PC-9 (cell line): ENCODE measurements around the gene TRIO. TPM values are rescaled to one million over a fixed set of nuclear protein-coding genes. Genes with fewer than 3 reads are reported as not detected.

ENCODE experiments used
- BruUV-seq: library from RNA; stranded (reverse); fragments of 400-500 nt; replicated peaks from 2 replicates; lab custom pipeline; 2021; lab: Mats Ljungman, UMichigan
- CTCF ChIA-PET: fragments of 300-600 bp; sonication (Branson Sonifier 250); formaldehyde crosslinking; loops from one replicate; lab custom pipeline; 2022; ENCODE audit warnings: antibody characterized with exemption; lab: Charles Lee
- POLR2A ChIA-PET: fragments of 300-600 bp; sonication (Branson Sonifier 250); formaldehyde crosslinking; loops from one replicate; lab custom pipeline; 2022; ENCODE audit warnings: antibody characterized with exemption; ENCODE audit not compliant: unreplicated experiment; lab: Charles Lee
- DNase-seq, 2 experiments: peaks; one replicate each; pipeline versions ENCODE4 v3.0.0 to v3.0.0-alpha.2; 2015 to 2022; ENCODE audit warnings: mixed read lengths in 1 of 2
- H2AFZ ChIP-seq: fragments of 200-600 bp; sonication (generic); 2 replicates; pipeline ENCODE4 v1.8.1; 2017; ENCODE audit warnings: antibody characterized with exemption
- H3F3A ChIP-seq: fragments of 200-600 bp; sonication (generic); 2 replicates; pipeline ENCODE4 v1.8.1; 2017; ENCODE audit warnings: antibody characterized with exemption, mild to moderate bottlenecking, low read depth; ENCODE audit not compliant: insufficient read depth
- H3K27ac ChIP-seq: fragments of 200-600 bp; sonication (generic); 2 replicates; pipeline ENCODE4 v1.6.1; 2016; ENCODE audit warnings: mixed run types
- H3K27me3 ChIP-seq: fragments of 200-600 bp; sonication (generic); 2 replicates; pipeline ENCODE4 v1.6.1; 2016; ENCODE audit warnings: low read depth, mixed run types; ENCODE audit not compliant: insufficient read depth
- H3K36me3 ChIP-seq: fragments of 200-600 bp; sonication (generic); 2 replicates; pipeline ENCODE4 v1.6.1; 2016; ENCODE audit warnings: low read depth, mixed run types
- H3K4me1 ChIP-seq: fragments of 200-600 bp; sonication (generic); replicated peaks from 2 replicates; pipeline ENCODE4 v1.6.1; 2016; ENCODE audit warnings: mixed run types; ENCODE audit not compliant: insufficient read depth
- H3K4me2 ChIP-seq: fragments of 200-600 bp; sonication (generic); 2 replicates; pipeline ENCODE4 v1.6.1; 2017; ENCODE audit warnings: mixed run types
- H3K4me3 ChIP-seq: fragments of 200-600 bp; sonication (generic); 2 replicates; pipeline ENCODE4 v1.6.1; 2016; ENCODE audit warnings: mixed run types
- H3K79me2 ChIP-seq: fragments of 200-600 bp; sonication (generic); 2 replicates; pipeline ENCODE4 v1.6.1; 2017; ENCODE audit warnings: low read depth, mixed run types
- H3K9me2 ChIP-seq: fragments of 200-600 bp; sonication (generic); 2 replicates; pipeline ENCODE4 v1.8.1; 2017; ENCODE audit warnings: mild to moderate bottlenecking; ENCODE audit not compliant: insufficient read depth
- H3K9me3 ChIP-seq: fragments of 200-600 bp; sonication (generic); 2 replicates; pipeline ENCODE4 v1.8.1; 2016; ENCODE audit warnings: low read depth; ENCODE audit not compliant: insufficient read depth
- H4K20me1 ChIP-seq: fragments of 200-600 bp; sonication (generic); 2 replicates; pipeline ENCODE4 v1.8.1; 2017; ENCODE audit not compliant: insufficient read depth
- EZH2 ChIP-seq: fragments of 200-600 bp; sonication (generic); IDR thresholded peaks from 2 replicates; pipeline ENCODE4 v1.8.0; 2017; ENCODE audit warnings: antibody characterized with exemption, low read depth
- intact Hi-C: fragments of 100-400 bp; cut with micrococcal nuclease; formaldehyde crosslinking; loops from one replicate; pipeline ENCODE4 v1.10.0; 2022; ENCODE audit not compliant: unreplicated experiment
- total RNA-seq: library from RNA; stranded (reverse); gene quantifications from 2 replicates; pipeline ENCODE4 v1.2.3, GENCODE V29; 2021
- TF ChIP-seq, protein P1 (sequence below): fragments of 200-600 bp; sonication (generic); conservative IDR thresholded peaks from 2 replicates; pipeline ENCODE4 v1.6.1; 2017; ENCODE audit warnings: mixed run types, antibody characterized with exemption, mild to moderate bottlenecking, moderate library complexity

The TRIO gene
- total RNA-seq, 1 experiment from 2014 or later, result 596 TPM

- peak in 1 of 2 experiments; percentile 33 for DNase-seq
- no TSS peak for BruUV-seq
- no peaks in the 10 kb centered on the region for H3K9me3 ChIP-seq
- peaks cover 95% of the 10 kb centered on the region for H3K79me2 ChIP-seq
- POLR2A ChIA-PET, result interaction anchor here (0.6 to 2.5 kb wide), 5 partner anchors 9 to 119 kb away, joined by 3 to 45 read pairs (median 12); partner anchors contain the start of gene TRIO
- no peaks in the 10 kb centered on the region for H3K9me2 ChIP-seq
- peaks cover 52% of the 10 kb centered on the region for H4K20me1 ChIP-seq
- intact Hi-C loops, result loop anchor here (5.0 kb wide), 1 partner anchor 252 kb away; no protein-coding TSS in a partner anchor
- TF ChIP-seq, protein P1, sequence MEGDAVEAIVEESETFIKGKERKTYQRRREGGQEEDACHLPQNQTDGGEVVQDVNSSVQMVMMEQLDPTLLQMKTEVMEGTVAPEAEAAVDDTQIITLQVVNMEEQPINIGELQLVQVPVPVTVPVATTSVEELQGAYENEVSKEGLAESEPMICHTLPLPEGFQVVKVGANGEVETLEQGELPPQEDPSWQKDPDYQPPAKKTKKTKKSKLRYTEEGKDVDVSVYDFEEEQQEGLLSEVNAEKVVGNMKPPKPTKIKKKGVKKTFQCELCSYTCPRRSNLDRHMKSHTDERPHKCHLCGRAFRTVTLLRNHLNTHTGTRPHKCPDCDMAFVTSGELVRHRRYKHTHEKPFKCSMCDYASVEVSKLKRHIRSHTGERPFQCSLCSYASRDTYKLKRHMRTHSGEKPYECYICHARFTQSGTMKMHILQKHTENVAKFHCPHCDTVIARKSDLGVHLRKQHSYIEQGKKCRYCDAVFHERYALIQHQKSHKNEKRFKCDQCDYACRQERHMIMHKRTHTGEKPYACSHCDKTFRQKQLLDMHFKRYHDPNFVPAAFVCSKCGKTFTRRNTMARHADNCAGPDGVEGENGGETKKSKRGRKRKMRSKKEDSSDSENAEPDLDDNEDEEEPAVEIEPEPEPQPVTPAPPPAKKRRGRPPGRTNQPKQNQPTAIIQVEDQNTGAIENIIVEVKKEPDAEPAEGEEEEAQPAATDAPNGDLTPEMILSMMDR, result no peak
- no peak for TF ChIP-seq EZH2
- no peak overlapping the region for H3K4me3 ChIP-seq
- H3F3A ChIP-seq, result peaks cover 54% of the 10 kb centered on the region
- CTCF ChIA-PET, result interaction anchor here (0.6 to 2.6 kb wide), 3 partner anchors 72 to 572 kb away, joined by 3 to 22 read pairs (median 3); no protein-coding TSS in a partner anchor
- peak overlapping the region; percentile 82 for H3K4me2 ChIP-seq
- no peaks in the 10 kb centered on the region for H3K27me3 ChIP-seq
- peaks cover 70% of the 10 kb centered on the region for H3K4me1 ChIP-seq
- peak overlapping the region; percentile 87 for H3K27ac ChIP-seq
- no peaks in the 10 kb centered on the region for H3K36me3 ChIP-seq
- H2AFZ ChIP-seq, result no peak overlapping the region
These were observed 11.9 kb downstream of the TRIO start for GRCh38 chr5:14155075-14155474.

DNA sequence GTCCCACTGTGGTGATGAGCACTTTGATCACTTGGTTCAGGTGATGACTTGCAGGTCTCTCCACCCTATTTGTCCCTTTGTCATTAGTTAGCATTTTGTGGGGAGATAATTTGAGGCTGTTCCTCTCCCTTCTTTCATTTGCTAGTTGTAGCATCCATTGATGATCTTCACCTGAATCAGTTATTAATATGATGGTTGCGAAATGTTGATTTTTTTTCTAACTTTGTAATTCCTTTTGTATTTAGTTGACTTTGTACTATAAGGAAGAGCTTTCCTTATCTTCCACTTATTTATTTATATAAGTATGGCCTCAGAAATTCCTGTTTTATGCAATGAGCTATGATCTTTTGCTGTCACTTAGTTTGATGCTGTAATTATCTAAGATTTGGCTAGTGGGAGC is 12.6 kb downstream of the TRIO start:
- H3K79me2 ChIP-seq, result peaks cover 95% of the 10 kb centered on the region
- no TSS peak for BruUV-seq
- H3K9me3 ChIP-seq, result no peaks in the 10 kb centered on the region
- CTCF ChIA-PET, result interaction anchor here (1.5 to 2.6 kb wide), 3 partner anchors 10 to 118 kb away, joined by 4 to 22 read pairs (median 5); no protein-coding TSS in a partner anchor
- no peaks in the 10 kb centered on the region for H3K36me3 ChIP-seq
- no peak for DNase-seq
- H3K27ac ChIP-seq, result peak overlapping the region; percentile 87
- no peaks in the 10 kb centered on the region for H3K27me3 ChIP-seq
- TF ChIP-seq EZH2, result no peak
- TF ChIP-seq, protein P1, result no peak
- peak overlapping the region; percentile 82 for H3K4me2 ChIP-seq
- intact Hi-C loops, result loop anchor here (1.0 to 5.0 kb wide), 8 partner anchors 10 to 252 kb away; no protein-coding TSS in a partner anchor
- H3K9me2 ChIP-seq, result no peaks in the 10 kb centered on the region
- peaks cover 46% of the 10 kb centered on the region for H4K20me1 ChIP-seq
- peak overlapping the region; percentile 18; the same call in 1 of the 2 replicates for H3K4me3 ChIP-seq
- POLR2A ChIA-PET, result interaction anchor here (0.6 to 2.5 kb wide), 7 partner anchors 10 to 119 kb away, joined by 3 to 45 read pairs (median 12); no protein-coding TSS in a partner anchor
- H3F3A ChIP-seq, result peaks cover 54% of the 10 kb centered on the region
- no peak overlapping the region for H2AFZ ChIP-seq
- H3K4me1 ChIP-seq, result peaks cover 70% of the 10 kb centered on the region

GRCh38 chr5:14156290-14156649 is 13.1 kb downstream of the TRIO start:
- Histone ChIP-seq H3K4me1 (peaks cover 71% of the 10 kb centered on the region), H3K27me3 (no peaks in the 10 kb centered on the region), H3K4me2 (peak overlapping the region; percentile 82), H3K27ac (peak overlapping the region; percentile 87), H3K79me2 (peaks cover 95% of the 10 kb centered on the region), H3K4me3 (peak overlapping the region; percentile 18; the same call in 1 of the 2 replicates), H3K9me3 (no peaks in the 10 kb centered on the region), H4K20me1 (peaks cover 41% of the 10 kb centered on the region), H2AFZ (no peak overlapping the region), H3F3A (peaks cover 54% of the 10 kb centered on the region), H3K9me2 (no peaks in the 10 kb centered on the region), H3K36me3 (no peaks in the 10 kb centered on the region)
- BruUV-seq, result TSS peak; percentile 90
- intact Hi-C loops, result loop anchor here (1.0 to 5.0 kb wide), 8 partner anchors 11 to 251 kb away; no protein-coding TSS in a partner anchor
- TF ChIP-seq EZH2, result no peak
- TF ChIP-seq, protein P1, result no peak
- ChIA-PET POLR2A (interaction anchor here (0.5 to 2.5 kb wide), 17 partner anchors 9 to 171 kb away, joined by 3 to 45 read pairs (median 7); no protein-coding TSS in a partner anchor), CTCF (interaction anchor here (0.6 to 2.6 kb wide), 6 partner anchors 9 to 178 kb away, joined by 3 to 22 read pairs (median 6); no protein-coding TSS in a partner anchor)
- DNase-seq, result no peak
